Measurements from ENCODE around the gene UROC1. TPM values are rescaled to one million over a fixed set of nuclear protein-coding genes. Genes with fewer than 3 reads are reported as not detected.

The UROC1 gene
- total and polyA plus RNA-seq, 8 donors, result not detected

DNA sequence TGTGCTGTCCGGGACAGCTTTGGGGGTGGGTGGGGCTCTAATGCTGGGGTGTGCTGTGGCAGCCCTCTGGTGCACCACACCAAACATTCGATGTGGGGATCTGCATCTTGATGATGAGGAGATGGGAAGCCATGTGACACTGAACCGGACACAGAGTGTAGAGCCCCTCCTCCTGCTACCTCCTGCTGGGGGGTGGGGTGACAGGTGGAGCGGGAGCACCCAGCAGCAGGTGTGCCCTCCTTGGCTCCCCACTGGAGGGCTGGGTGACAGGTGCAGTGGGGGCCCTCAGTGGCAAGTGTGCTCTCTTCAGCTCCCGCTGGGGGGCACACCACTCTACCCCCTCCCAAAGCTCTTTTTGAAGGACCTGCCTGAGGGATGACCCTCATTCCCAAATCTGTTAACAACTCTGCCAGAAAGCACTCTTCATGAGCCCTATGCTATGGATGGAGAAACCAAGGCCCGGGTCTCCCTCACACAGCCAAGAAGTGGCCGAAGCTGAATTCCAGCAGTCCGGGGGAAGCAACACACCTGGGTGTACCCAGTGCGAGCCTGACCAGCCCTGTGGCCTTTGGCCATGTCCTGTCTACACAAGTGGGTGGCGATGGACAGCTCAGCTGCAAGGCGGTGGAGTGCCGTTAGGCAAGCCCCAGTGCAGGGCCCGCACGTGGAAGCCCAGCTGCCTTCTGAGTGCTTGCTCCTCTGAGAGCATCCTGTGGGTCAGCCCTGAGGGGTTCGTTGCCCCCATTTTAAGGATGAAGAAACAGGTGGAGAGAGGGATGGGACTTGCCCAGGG lies 609 bp upstream of the UROC1 start:
- intact Hi-C loops (cut with DNase I; ENCODE audit: low total_unique reads), result no loop called here

DNA sequence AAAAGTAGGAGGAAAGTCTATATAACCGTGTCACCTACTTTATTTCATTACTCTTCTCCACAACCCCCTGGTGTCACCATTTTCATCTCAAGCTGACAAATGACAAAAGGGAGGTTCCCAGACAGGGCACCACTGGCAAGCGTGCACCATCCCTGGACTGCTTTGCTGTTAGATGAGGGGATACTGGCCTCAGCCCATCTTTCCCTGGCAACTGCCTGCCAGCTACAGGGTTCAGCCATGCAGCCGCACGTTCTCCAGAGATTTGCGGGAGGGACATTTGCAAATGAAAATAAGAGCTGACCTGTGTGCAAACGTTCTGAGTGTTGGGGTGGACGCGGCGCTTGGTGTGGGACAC lies 660 bp downstream of the UROC1 start:
- WGBS, 5 donors, result 77 to 88% (median 84%) methylated on average over 9 of the region's 9 CpGs
- Histone ChIP-seq H3K9me3 (no peaks in the 10 kb centered on the region), H3K27me3 (peaks cover 0 to 10% (median 0%) of the 10 kb centered on the region in 3 donors), H3K36me3 (no peaks in the 10 kb centered on the region), H3K4me1 (no peaks in the 10 kb centered on the region), H3K27ac (no peak overlapping the region), H3K4me3 (no peak overlapping the region)
- no peak for TF ChIP-seq POLR2A (IDR thresholded peaks at IDR 0.05)
- no peak for TF ChIP-seq POLR2AphosphoS5 (IDR thresholded peaks at IDR 0.05)
- TF ChIP-seq EP300 (IDR thresholded peaks at IDR 0.05), result no peak
- TF ChIP-seq, protein P1, sequence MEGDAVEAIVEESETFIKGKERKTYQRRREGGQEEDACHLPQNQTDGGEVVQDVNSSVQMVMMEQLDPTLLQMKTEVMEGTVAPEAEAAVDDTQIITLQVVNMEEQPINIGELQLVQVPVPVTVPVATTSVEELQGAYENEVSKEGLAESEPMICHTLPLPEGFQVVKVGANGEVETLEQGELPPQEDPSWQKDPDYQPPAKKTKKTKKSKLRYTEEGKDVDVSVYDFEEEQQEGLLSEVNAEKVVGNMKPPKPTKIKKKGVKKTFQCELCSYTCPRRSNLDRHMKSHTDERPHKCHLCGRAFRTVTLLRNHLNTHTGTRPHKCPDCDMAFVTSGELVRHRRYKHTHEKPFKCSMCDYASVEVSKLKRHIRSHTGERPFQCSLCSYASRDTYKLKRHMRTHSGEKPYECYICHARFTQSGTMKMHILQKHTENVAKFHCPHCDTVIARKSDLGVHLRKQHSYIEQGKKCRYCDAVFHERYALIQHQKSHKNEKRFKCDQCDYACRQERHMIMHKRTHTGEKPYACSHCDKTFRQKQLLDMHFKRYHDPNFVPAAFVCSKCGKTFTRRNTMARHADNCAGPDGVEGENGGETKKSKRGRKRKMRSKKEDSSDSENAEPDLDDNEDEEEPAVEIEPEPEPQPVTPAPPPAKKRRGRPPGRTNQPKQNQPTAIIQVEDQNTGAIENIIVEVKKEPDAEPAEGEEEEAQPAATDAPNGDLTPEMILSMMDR (IDR thresholded peaks at IDR 0.05), result no peak
- intact Hi-C loops (cut with DNase I; ENCODE audit: low total_unique reads), result no loop called here
- DNase-seq, result no peak

More for the DNA sequence above, 609 bp upstream of the UROC1 start:
- DNase-seq, result no peak
- WGBS, 5 donors, result 72 to 83% (median 81%) methylated on average over 12 to 15 of the region's 15 CpGs
- TF ChIP-seq, protein P1 (IDR thresholded peaks at IDR 0.05), result no peak
- TF ChIP-seq POLR2AphosphoS5 (IDR thresholded peaks at IDR 0.05) (no peak), EP300 (IDR thresholded peaks at IDR 0.05) (no peak), POLR2A (IDR thresholded peaks at IDR 0.05) (no peak)
- Histone ChIP-seq H3K4me3 (no peak overlapping the region), H3K36me3 (no peaks in the 10 kb centered on the region), H3K9me3 (no peaks in the 10 kb centered on the region), H3K27me3 (peaks cover 0 to 19% (median 0%) of the 10 kb centered on the region in 3 donors), H3K4me1 (peaks cover 0 to 4% (median 3%) of the 10 kb centered on the region in 4 donors), H3K27ac (no peak overlapping the region)

DNA sequence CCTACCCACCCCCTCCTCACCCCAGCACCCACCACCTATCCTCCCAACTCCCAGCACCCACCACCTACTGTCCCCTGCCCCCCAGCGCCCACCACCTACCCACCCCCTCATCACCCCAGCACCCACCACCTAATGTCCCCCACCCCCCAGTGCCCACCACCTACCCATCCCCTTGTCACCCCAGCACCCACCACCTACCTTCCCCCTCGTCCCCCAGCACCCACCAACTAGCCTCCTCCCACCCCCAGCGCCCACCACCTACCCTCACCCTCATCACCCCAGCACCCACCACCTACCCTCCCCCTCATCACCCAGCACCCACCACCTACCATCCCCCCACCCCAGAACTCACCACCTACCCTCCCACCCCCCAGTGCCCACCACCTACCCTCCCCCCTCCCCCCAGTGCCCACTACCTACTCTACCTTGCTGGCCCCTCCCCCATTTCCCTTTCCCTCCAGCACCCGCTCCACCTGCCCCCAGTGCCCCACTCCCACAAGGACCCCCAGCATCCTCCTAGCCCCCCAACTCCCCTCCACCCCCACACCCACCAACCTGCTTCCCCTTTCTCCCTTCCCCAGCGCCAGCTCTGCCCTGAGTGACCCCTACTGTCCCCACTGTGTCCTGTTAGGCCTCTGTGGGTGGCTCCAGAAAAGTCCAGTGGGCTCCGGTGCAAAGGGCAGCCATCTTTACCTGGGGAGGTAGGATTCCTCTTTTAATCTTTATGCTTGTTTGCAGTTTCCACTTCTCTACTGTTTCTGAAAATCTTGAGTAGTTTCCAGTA lies 1.2 kb downstream of the UROC1 start:
- intact Hi-C loops (cut with DNase I; ENCODE audit: low total_unique reads), result no loop called here
- H3K27ac ChIP-seq, result no peak overlapping the region
- WGBS, 5 donors, result 76 to 87% (median 79%) methylated on average over 4 to 6 of the region's 6 CpGs
- H3K4me3 ChIP-seq, result no peak overlapping the region
- peaks cover 0 to 10% (median 0%) of the 10 kb centered on the region in 3 donors for H3K27me3 ChIP-seq
- H3K4me1 ChIP-seq, result no peaks in the 10 kb centered on the region
- H3K9me3 ChIP-seq, result no peaks in the 10 kb centered on the region
- TF ChIP-seq POLR2A (IDR thresholded peaks at IDR 0.05), result no peak
- TF ChIP-seq, protein P1 (IDR thresholded peaks at IDR 0.05), result no peak
- TF ChIP-seq POLR2AphosphoS5 (IDR thresholded peaks at IDR 0.05), result no peak
- TF ChIP-seq EP300 (IDR thresholded peaks at IDR 0.05), result no peak
- DNase-seq, result no peak
- no peaks in the 10 kb centered on the region for H3K36me3 ChIP-seq

DNA sequence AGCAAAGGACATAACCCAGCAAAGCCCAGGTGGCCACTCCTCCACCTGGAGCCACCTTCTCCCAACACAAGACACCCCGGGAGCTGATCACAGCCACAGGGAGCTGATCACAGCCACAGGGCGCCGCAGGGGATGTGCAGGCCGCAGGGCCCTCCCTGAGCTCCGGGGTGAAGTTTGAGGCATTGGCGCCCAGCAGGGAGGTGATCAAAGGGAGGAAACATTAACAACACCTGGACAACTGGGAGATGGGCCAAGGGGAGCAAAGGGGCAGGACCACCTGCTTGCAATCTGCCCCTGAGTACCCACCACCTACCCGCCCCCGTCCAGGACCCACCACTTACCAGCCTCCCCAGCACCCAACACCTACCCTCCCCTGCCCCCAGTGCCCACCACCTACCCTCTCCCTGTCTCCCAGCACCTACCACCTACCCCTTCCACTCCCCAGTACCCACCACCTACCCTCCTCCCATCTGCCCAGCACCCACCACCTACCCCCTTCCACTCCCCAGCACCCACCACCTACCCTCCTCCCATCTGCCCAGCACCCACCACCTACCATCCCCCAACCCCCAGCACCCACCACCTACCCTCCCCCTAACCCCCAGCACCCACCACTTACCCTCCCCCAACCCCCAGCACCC lies 2.4 kb downstream of the UROC1 start:
- Histone ChIP-seq H3K9me3 (no peaks in the 10 kb centered on the region), H3K27me3 (peaks cover 0 to 10% (median 0%) of the 10 kb centered on the region in 3 donors), H3K27ac (no peak overlapping the region), H3K4me1 (no peaks in the 10 kb centered on the region), H3K36me3 (no peaks in the 10 kb centered on the region), H3K4me3 (no peak overlapping the region)
- intact Hi-C loops (cut with DNase I; ENCODE audit: low total_unique reads), result no loop called here
- TF ChIP-seq, protein P1 (IDR thresholded peaks at IDR 0.05), result no peak
- TF ChIP-seq POLR2AphosphoS5 (IDR thresholded peaks at IDR 0.05) (no peak), POLR2A (IDR thresholded peaks at IDR 0.05) (no peak), EP300 (IDR thresholded peaks at IDR 0.05) (no peak)
- WGBS, 5 donors, result 78 to 90% (median 82%) methylated on average over 7 to 8 of the region's 8 CpGs
- no peak for DNase-seq

All from stomach (tissue), 9 donors.